ENCODE measurements around the gene ZNF430.

DNA sequence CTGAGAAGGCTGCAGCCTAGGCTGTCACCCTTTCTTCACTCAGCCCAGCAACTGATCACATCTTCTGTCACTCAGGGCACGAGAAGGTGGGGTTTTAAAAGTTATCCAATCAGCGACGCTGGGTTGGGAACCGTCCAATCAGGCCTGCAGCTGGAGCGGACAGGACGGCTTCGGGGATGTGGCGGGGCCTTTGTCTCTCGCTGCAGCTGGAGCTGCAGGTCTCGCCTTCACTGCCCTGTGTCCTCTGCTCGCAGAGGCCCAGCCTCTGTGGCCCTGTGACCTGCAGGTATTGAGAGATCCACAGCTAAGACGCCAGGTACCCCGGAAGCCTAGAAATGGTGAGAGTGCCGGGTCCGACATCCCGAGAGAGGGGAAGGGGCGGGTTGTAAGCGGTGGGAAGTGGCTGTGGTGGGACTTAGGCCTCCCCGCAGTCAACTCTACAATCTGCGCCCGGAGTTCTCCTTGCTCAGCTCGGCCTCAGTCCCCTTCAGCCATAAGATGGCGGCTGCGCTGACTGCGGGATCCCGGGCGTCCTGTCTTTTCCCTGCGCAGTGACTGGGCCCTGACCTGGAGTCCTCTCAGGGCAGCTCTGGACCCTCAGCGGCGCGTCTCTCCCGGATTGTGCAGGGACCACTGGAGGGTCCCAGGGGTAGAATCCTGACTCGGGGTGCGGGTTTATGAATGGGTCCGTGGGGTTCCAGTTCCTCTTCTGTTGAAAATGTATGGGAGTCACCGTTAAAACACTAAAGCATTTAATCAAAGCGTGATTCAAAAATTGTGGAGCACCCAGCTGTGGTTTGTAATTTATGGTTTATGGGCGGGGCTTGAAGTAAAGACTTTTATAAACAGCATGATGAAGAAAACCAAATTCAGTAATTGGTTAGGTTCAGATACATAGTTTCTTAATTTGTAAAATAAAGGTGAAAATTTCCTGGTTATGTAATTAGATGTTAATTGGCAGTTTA lies 61.8 kb downstream of the ZNF430 start, which contains the start of gene ZNF714:
- no peak for TF ChIP-seq CTCF (conservative IDR thresholded peaks at IDR 0.05; ENCODE audit: low read depth in 2 of 2)
- TF ChIP-seq, protein P1, sequence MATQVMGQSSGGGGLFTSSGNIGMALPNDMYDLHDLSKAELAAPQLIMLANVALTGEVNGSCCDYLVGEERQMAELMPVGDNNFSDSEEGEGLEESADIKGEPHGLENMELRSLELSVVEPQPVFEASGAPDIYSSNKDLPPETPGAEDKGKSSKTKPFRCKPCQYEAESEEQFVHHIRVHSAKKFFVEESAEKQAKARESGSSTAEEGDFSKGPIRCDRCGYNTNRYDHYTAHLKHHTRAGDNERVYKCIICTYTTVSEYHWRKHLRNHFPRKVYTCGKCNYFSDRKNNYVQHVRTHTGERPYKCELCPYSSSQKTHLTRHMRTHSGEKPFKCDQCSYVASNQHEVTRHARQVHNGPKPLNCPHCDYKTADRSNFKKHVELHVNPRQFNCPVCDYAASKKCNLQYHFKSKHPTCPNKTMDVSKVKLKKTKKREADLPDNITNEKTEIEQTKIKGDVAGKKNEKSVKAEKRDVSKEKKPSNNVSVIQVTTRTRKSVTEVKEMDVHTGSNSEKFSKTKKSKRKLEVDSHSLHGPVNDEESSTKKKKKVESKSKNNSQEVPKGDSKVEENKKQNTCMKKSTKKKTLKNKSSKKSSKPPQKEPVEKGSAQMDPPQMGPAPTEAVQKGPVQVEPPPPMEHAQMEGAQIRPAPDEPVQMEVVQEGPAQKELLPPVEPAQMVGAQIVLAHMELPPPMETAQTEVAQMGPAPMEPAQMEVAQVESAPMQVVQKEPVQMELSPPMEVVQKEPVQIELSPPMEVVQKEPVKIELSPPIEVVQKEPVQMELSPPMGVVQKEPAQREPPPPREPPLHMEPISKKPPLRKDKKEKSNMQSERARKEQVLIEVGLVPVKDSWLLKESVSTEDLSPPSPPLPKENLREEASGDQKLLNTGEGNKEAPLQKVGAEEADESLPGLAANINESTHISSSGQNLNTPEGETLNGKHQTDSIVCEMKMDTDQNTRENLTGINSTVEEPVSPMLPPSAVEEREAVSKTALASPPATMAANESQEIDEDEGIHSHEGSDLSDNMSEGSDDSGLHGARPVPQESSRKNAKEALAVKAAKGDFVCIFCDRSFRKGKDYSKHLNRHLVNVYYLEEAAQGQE (IDR thresholded peaks at IDR 0.05; ENCODE audit: unreplicated experiment), result no peak

Data from GM23338 (cell line).